GM18909 (cell line): Measurements from ENCODE around the gene NSF.
"Not testable (repeated sequence)": the region's sequence is repeated elsewhere in the genome, so short reads cannot be mapped to it uniquely, and the experiment has no call there.

Source experiments
- ATAC-seq: cut with Tn5 transposase; IDR thresholded peaks from one replicate; pipeline ENCODE4 v1.9.1; 2021; ENCODE audit warnings: mild to moderate bottlenecking; ENCODE audit not compliant: unreplicated experiment, poor library complexity

The NSF gene

GRCh38 chr17:46745376-46745775 is 154.9 kb downstream of the NSF start:
- ATAC-seq = no peak

GRCh38 chr17:46751425-46751824 is 161.0 kb downstream of the NSF start:
- ATAC-seq = no peak

GRCh38 chr17:46753776-46754175 is 163.3 kb downstream of the NSF start:
- ATAC-seq = no peak

- no peak for ATAC-seq
These were observed 165.7 kb downstream of the NSF start for GRCh38 chr17:46756081-46756735.

GRCh38 chr17:46756861-46757260 is 166.4 kb downstream of the NSF start:
- no peak for ATAC-seq

- ATAC-seq = not testable (repeated sequence)
These were observed 167.1 kb downstream of the NSF start for GRCh38 chr17:46757588-46757987.

- no peak for ATAC-seq
These were observed 168.1 kb downstream of the NSF start for GRCh38 chr17:46758614-46759013.

GRCh38 chr17:46759141-46759540 is 168.7 kb downstream of the NSF start:
- ATAC-seq = no peak

GRCh38 chr17:46763416-46763815 is 172.9 kb downstream of the NSF start:
- ATAC-seq = no peak

- no peak for ATAC-seq
These were observed 173.7 kb downstream of the NSF start for GRCh38 chr17:46764000-46764708.

GRCh38 chr17:46764709-46765401 is 174.4 kb downstream of the NSF start:
- ATAC-seq = no peak

GRCh38 chr17:46765453-46765852 is 175.0 kb downstream of the NSF start:
- no peak for ATAC-seq

- ATAC-seq = no peak
These were observed 176.3 kb downstream of the NSF start for GRCh38 chr17:46766493-46767491.

- no peak for ATAC-seq
These were observed 178.0 kb downstream of the NSF start for GRCh38 chr17:46768540-46768870.

- ATAC-seq = not testable (repeated sequence)
These were observed 178.4 kb downstream of the NSF start for GRCh38 chr17:46768896-46769295.

GRCh38 chr17:46769531-46770438 is 179.3 kb downstream of the NSF start:
- no peak for ATAC-seq

GRCh38 chr17:46770439-46770817 is 180.0 kb downstream of the NSF start:
- ATAC-seq = no peak

- ATAC-seq = peak; percentile 45
These were observed 180.5 kb downstream of the NSF start for GRCh38 chr17:46770818-46771560.
